Left renal pelvis (tissue), 4 donors: ENCODE results near the gene NAA20. TPM values are rescaled to one million over a fixed set of nuclear protein-coding genes. Genes with fewer than 3 reads are reported as not detected.
"Not testable (repeated sequence)": the region's sequence is repeated elsewhere in the genome, so short reads cannot be mapped to it uniquely, and the experiment has no call there.

ENCODE experiments used
- DNase-seq, 4 donors: peaks; one replicate each; pipeline ENCODE4 v3.0.0-alpha.2; 2013; ENCODE audit warnings: low read depth in 4 of 4, low spot score in 3 of 4
- polyA plus RNA-seq, 4 donors: library from polyadenylated mRNA; unstranded; fragments of 120-200 nt; gene quantifications; one replicate each; pipeline ENCODE4 v1.2.1, GENCODE V29; 2013; ENCODE audit not compliant: insufficient read length in 4 of 4

Gene NAA20
- polyA plus RNA-seq, 4 donors: 60.5 to 103 (median 96.2) TPM

DNA sequence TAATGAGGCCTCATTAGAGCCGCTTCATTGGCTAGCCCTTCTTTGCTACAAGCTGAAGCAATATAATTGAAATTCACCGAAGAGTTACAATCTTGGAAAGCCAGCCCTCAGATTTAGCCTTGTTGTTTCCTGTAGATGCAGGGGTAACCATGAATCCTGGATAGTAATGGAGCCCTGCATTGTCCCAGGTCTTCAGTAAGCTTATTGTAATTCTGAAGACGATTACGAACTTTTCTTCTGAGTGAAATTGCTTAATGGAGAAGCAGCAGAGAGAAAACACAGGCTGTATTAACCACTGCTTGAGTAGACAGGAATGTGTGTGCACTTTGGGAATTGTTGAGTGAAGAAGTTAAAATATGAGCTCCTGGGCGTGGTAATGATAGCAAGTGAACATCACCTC, 26.3 kb upstream of the NAA20 start:
- no peak for DNase-seq

- no peak for DNase-seq
These were observed 25.9 kb upstream of the NAA20 start for GRCh38 chr20:19991308-19991707.

DNA sequence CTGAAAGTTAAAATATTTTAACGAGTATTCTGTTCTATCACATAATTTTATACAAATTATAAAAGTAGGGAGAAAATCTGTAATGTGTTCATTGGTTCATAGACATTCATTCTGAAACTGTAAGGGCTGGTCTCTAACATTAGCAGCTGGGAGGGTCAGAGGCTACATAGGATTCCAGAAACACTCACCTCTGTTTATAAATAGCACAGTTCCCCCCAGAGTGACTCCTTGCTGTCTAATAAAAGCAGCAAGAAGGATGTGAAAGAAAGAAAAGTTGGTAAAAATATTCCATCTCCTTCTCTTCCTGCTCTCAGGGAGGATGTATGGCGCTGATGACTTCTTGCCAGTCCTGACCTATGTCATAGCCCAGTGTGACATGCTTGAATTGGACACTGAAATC, 25.3 kb upstream of the NAA20 start:
- no peak for DNase-seq

DNA sequence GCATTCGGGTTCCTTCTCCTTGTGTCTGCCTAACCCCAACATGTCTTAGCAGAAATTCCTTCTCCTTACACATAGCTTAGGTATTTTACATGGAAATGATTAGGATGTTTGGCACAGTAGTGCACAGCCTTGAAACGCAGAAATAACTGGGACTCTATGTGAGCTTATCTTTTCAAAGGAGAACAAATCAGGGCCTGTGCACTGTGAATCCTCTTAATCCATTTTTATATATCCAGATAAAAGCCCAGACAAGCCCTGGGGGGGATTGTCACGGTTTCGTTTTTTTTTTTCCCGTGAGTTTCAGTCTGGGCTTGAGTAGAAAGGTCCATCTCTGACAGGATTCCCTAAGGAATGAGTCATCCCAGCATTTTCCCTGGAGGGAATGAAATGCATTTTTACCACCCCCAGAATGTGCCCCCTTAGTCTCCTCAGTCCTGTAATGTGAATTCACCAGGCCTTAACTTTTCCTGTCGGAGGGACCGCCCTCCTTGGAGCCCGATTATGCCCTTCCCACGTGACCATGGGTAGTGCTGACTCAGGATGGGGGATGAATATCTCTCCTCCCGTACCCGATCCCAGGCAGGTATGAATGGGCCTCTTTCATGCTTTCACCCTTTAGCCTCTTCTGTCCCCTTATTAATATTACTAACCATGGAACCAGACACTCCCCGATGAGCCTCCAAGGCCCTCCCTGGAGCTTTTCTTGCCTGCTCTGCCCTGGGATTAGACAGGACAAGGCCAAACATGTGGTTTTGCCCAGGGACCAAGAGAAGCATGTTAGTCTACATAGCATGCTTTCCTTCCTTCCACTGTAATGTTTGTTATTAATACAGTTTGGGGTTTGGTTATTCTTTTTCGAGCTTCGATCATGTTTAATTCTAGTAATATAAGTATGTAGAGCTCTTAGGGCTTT, 23.9 kb upstream of the NAA20 start:
- no peak for DNase-seq

DNA sequence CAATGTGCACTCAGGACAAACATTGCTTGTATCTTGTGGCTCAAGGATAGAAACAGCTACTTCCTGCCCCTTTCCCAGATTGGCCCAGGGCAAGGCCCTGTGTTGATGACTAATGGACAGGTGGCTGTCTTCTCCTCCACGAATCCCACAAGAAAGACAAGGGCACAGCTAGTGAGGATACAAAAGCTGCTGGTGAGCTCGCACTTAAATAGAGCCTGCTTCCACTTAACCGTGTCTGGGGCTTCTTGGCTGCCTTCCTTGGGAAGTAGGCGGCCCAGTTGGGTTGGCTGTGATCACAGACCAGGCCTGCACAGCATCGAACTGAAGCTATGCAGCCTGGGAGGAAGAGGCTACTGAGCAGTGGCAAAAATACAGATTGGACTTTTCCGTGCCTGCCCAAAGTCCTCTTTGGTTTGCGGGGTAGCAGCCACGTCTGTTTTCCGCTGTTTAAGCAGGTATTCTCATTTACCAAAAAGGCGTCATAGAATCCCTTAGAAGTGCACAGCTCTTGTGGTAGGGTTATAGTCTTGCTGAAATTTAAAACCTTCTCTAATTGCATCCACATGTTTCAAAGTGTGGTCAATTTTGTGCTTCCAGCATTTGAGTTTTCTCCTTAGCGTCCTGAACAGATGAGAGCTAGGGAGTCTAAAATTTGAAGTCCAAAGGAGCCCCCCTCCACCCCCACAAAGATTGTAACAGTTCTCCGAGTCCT, 23.0 kb upstream of the NAA20 start:
- no peak for DNase-seq

DNA sequence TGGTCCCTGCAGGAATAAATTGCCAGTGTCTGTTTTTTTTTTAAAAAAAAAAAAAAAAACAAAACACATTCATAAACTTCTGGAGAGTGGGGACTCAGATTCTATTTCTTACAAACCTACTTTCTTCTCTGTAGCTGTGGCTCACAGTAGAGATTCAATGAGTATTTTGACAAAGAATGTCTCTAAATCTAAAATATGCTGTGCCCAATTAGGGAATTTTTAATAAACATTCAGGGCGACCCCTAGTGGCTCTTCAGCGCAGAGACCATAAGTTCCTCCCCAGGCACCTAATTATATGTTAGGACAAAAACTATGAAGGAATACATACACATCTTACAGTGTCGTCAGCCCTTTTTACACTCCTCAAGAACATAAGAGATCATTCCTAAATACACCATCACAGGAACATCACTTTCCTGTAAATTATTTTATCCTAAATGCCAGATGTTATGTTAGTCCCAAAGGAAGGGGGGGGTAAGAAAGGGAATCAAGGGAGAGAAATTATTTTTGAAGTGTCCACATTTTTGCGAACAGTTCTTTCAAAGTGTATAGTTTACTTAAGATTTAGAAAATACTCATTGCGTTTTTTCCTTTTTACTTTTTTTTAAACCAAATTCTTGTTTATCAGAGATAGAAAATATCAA, 21.8 kb upstream of the NAA20 start:
- DNase-seq: no peak

DNA sequence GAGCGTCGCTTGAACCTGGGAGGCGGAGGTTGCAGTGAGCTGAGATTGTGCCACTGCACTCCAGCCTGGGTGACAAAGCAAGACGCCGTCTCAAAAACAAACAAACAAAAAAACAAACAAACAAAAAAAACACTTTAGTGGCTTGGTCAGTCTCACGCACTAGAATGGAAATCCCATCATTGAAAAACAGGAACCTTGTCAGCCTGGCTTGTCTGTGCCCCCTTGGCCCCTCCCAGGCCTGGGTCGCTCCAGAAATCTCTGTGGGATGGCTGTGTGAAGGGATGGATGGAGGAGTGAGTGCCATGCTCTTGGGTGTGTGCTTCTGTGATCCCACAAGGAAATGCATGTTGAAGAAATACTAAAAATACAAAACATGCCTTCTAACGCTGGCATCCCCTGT, 20.9 kb upstream of the NAA20 start:
- no peak for DNase-seq

- no peak for DNase-seq
These were observed 20.2 kb upstream of the NAA20 start for GRCh38 chr20:19996917-19997316.

GRCh38 chr20:19998990-19999705, 18.0 kb upstream of the NAA20 start:
- no peak for DNase-seq

DNA sequence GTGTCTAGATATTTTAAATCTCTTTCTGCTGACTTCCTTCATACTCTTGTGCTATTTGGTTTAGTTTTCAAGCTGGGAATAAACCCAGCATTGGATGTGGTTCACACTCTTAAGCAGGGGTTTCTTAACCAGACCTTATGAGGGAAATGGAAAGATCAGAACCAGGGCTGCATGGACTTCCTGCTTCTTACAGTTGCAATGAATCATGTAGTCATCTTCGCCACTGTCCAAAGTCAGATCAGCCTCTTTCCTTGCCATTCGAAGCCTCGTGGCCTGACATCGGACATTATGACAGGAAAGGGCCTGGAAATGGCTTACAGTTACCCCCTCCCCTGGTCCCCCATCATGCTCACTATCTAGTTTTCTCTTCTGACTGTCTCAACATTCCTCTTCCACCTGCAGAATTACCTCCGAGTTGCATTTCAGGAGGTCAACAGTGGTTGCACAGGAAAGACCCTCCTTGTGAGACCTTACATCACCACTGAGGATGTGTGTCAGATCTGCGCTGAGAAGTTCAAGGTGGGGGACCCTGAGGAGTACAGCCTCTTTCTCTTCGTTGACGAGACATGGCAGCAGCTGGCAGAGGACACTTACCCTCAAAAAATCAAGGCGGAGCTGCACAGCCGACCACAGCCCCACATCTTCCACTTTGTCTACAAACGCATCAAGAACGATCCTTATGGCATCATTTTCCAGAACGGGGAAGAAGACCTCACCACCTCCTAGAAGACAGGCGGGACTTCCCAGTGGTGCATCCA, 16.8 kb upstream of the NAA20 start:
- DNase-seq: no peak

GRCh38 chr20:20002101-20002998, 14.8 kb upstream of the NAA20 start:
- DNase-seq: no peak

- no peak for DNase-seq
These were observed 13.9 kb upstream of the NAA20 start for GRCh38 chr20:20003031-20003954.

- DNase-seq: not testable (repeated sequence)
These were observed 13.2 kb upstream of the NAA20 start for GRCh38 chr20:20003955-20004322.

- no peak for DNase-seq
These were observed 11.8 kb upstream of the NAA20 start for GRCh38 chr20:20005342-20005741.

GRCh38 chr20:20009784-20010253, 7.3 kb upstream of the NAA20 start:
- DNase-seq: no peak

DNA sequence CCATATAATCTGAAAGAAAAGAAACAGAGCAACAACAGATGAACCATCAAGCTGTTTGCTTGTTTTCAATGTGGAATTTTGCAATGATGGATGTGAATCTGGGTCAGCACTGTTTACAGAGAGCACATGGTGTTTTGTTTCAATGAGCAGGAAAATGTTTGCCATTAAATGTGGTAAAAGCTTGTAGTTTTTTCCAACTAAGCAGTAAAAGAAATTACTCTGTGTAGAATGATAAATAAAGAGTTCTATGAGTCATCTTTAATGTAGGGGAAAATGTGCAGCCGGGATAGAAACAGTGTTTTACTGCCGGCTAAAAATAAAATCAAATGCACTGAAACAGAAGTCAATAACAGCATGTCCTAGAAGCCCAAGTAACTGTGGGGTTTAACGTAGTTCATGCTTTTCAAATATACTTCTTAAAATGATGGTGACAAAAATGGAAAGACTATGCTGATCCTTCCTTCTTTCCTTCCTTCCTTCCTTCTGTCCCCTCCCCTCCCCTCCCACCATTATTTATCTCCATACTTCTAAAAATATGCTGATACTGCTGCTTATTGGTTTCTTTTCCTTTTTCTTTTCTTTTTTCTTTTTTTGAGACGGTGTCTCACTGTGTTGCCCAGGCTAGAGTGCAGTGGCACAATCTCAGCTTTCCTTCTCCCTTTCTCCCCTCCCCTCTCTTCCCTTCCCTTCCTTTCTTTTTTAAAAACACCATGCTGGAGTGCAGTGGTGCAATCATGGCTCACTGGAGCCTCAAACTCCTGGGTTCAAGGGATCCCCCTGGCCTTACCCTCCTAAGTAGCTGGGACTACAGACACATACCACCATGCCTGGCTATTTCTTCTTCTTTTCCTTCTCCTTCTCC, 6.3 kb upstream of the NAA20 start:
- peak in 1 of 4 donors; percentile 71 for DNase-seq

- DNase-seq: no peak
These were observed 4.6 kb upstream of the NAA20 start for GRCh38 chr20:20012541-20012940.
